Activated gamma-delta T cell (primary cell): ENCODE measurements around the gene PAX7.
"Not testable (repeated sequence)": the region's sequence is repeated elsewhere in the genome, so short reads cannot be mapped to it uniquely, and the experiment has no call there.

Experiments used
- DNase-seq: peaks from one replicate; lab custom pipeline; 2025; lab: John Stamatoyannopoulos, UW

The PAX7 gene

GRCh38 chr1:18730321-18730720 lies 99.7 kb downstream of the PAX7 start:
- no peak for DNase-seq

GRCh38 chr1:18731148-18731547 lies 100.5 kb downstream of the PAX7 start:
- DNase-seq = no peak

- no peak for DNase-seq
Observed at GRCh38 chr1:18731591-18732235, 101.1 kb downstream of the PAX7 start.

GRCh38 chr1:18732686-18733085 lies 102.0 kb downstream of the PAX7 start:
- DNase-seq = no peak

GRCh38 chr1:18734001-18734400 lies 103.4 kb downstream of the PAX7 start:
- no peak for DNase-seq

GRCh38 chr1:18734461-18735223 lies 104.0 kb downstream of the PAX7 start:
- DNase-seq = no peak

GRCh38 chr1:18735224-18735997 lies 104.8 kb downstream of the PAX7 start:
- DNase-seq = no peak

- DNase-seq = no peak
Observed at GRCh38 chr1:18736958-18737357, 106.3 kb downstream of the PAX7 start.

- no peak for DNase-seq
Observed at GRCh38 chr1:18738126-18738525, 107.5 kb downstream of the PAX7 start.

- DNase-seq = no peak
Observed at GRCh38 chr1:18738617-18739016, 108.0 kb downstream of the PAX7 start.

GRCh38 chr1:18739408-18739807 lies 108.8 kb downstream of the PAX7 start:
- DNase-seq = no peak

GRCh38 chr1:18739897-18740296 lies 109.3 kb downstream of the PAX7 start:
- no peak for DNase-seq

GRCh38 chr1:18740617-18741016 lies 110.0 kb downstream of the PAX7 start:
- no peak for DNase-seq

- DNase-seq = no peak
Observed at GRCh38 chr1:18743233-18743632, 112.6 kb downstream of the PAX7 start.

GRCh38 chr1:18744381-18744780 lies 113.7 kb downstream of the PAX7 start:
- DNase-seq = not testable (repeated sequence)

- no peak for DNase-seq
Observed at GRCh38 chr1:18746981-18747380, 116.3 kb downstream of the PAX7 start.

GRCh38 chr1:18747671-18748070 lies 117.0 kb downstream of the PAX7 start:
- no peak for DNase-seq

GRCh38 chr1:18748435-18748834 lies 117.8 kb downstream of the PAX7 start:
- DNase-seq = no peak

GRCh38 chr1:18749569-18749968 lies 118.9 kb downstream of the PAX7 start:
- no peak for DNase-seq

GRCh38 chr1:18750600-18750999 lies 120.0 kb downstream of the PAX7 start:
- no peak for DNase-seq

- DNase-seq = no peak
Observed at GRCh38 chr1:18751425-18751824, 120.8 kb downstream of the PAX7 start.

GRCh38 chr1:18752409-18752808 lies 121.8 kb downstream of the PAX7 start:
- no peak for DNase-seq

GRCh38 chr1:18760156-18760555 lies 129.5 kb downstream of the PAX7 start:
- DNase-seq = no peak
